Parathyroid adenoma (tissue), 2 donors: Measurements from ENCODE around the gene OR7A17.

Experiments
- H2AFZ ChIP-seq: fragments of 300-600 bp; sonication (generic); one replicate; pipeline ENCODE4 v1.7.0; 2017; ENCODE audit warnings: antibody characterized with exemption, mild to moderate bottlenecking
- H3K27ac ChIP-seq: fragments of 300-600 bp; sonication (generic); one replicate; pipeline ENCODE4 v1.7.0; 2017
- H3K27me3 ChIP-seq: fragments of 300-600 bp; sonication (generic); one replicate; pipeline ENCODE4 v1.7.0; 2017; ENCODE audit warnings: low read length; ENCODE audit not compliant: control insufficient read depth, insufficient read depth
- H3K36me3 ChIP-seq: fragments of 300-600 bp; sonication (generic); one replicate; pipeline ENCODE4 v1.7.0; 2017; ENCODE audit warnings: low read length; ENCODE audit not compliant: control insufficient read depth, insufficient read depth
- H3K4me1 ChIP-seq: fragments of 300-600 bp; sonication (generic); one replicate; pipeline ENCODE4 v1.7.0; 2017; ENCODE audit warnings: control low read depth
- H3K4me2 ChIP-seq: fragments of 300-600 bp; sonication (generic); one replicate; pipeline ENCODE4 v1.7.0; 2017; ENCODE audit warnings: low read length
- H3K4me3 ChIP-seq: fragments of 300-600 bp; sonication (generic); one replicate; pipeline ENCODE4 v1.7.0; 2017; ENCODE audit warnings: low read depth, low read length
- H3K79me2 ChIP-seq: fragments of 300-600 bp; sonication (generic); one replicate; pipeline ENCODE4 v1.7.0; 2017; ENCODE audit warnings: control low read depth
- H3K9ac ChIP-seq: fragments of 300-600 bp; sonication (generic); one replicate; pipeline ENCODE4 v1.7.0; 2017; ENCODE audit warnings: mild to moderate bottlenecking
- H3K9me3 ChIP-seq: fragments of 300-600 bp; sonication (generic); one replicate; pipeline ENCODE4 v1.7.0; 2017; ENCODE audit warnings: low read length; ENCODE audit not compliant: control insufficient read depth
- TF ChIP-seq, protein P1 (sequence below): fragments of 300-600 bp; sonication (generic); IDR thresholded peaks from one replicate; pipeline ENCODE4 v1.7.0; 2017; ENCODE audit warnings: antibody characterized with exemption, mild to moderate bottlenecking
- donor health status: primary hyperparathyroidism.

Gene OR7A17

DNA sequence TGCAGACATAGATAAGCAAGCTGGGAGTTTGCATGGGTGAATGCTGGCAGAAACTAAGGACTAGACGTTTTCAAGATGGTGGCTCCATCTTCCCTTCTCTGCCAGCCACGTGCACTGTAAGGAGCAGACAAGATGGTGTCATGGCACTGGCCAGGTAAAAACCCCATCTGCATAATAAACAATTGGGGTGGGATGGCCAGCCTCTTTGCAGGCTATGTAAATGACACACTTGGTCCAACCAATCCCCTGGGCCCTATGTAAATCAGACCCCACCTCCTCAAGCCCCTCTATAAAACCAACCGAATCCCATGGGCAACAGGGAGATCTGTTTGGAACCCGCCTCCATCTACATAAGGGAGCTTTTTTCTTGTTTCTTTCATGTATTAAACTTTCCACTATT, 48.5 kb downstream of the OR7A17 start:
- H3K27ac ChIP-seq = no peak overlapping the region
- no peaks in the 10 kb centered on the region for H3K36me3 ChIP-seq
- H2AFZ ChIP-seq = no peak overlapping the region
- H3K27me3 ChIP-seq = no peaks in the 10 kb centered on the region
- no peak overlapping the region for H3K4me2 ChIP-seq
- TF ChIP-seq, protein P1, sequence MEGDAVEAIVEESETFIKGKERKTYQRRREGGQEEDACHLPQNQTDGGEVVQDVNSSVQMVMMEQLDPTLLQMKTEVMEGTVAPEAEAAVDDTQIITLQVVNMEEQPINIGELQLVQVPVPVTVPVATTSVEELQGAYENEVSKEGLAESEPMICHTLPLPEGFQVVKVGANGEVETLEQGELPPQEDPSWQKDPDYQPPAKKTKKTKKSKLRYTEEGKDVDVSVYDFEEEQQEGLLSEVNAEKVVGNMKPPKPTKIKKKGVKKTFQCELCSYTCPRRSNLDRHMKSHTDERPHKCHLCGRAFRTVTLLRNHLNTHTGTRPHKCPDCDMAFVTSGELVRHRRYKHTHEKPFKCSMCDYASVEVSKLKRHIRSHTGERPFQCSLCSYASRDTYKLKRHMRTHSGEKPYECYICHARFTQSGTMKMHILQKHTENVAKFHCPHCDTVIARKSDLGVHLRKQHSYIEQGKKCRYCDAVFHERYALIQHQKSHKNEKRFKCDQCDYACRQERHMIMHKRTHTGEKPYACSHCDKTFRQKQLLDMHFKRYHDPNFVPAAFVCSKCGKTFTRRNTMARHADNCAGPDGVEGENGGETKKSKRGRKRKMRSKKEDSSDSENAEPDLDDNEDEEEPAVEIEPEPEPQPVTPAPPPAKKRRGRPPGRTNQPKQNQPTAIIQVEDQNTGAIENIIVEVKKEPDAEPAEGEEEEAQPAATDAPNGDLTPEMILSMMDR = no peak
- no peaks in the 10 kb centered on the region for H3K9me3 ChIP-seq
- H3K4me1 ChIP-seq = peaks cover 7% of the 10 kb centered on the region
- H3K4me3 ChIP-seq = no peak overlapping the region
- H3K9ac ChIP-seq = no peak overlapping the region
- no peaks in the 10 kb centered on the region for H3K79me2 ChIP-seq

DNA sequence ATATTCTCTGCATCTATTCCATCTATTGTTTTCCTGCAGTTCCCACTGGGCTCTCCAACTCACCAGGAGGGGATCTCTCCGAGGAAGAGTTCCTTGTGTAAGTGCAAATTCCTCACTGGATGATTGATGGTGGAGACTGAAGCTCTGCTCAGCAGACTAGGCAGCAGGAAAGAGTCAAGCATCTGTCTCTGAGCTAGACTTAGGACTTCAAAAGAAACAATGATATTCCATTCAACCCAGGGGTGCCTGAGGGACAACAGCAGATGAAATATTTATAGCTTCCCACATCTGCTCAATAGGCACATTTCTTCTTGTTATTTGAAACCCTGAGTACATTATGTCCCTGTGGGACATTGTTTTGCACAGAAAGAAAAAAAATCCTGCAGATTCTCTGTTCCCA, 50.9 kb downstream of the OR7A17 start, which contains the start of the genes OR7A5 and OR7C1:
Gene OR7A5, minus strand, starts transcription at position 175 of the 400 bp plus-strand sequence. CDS start 6,944 bp downstream, outside the sequence.
Gene OR7C1, minus strand, starts transcription at position 175 of the 400 bp plus-strand sequence. CDS start 35,049 bp downstream, outside the sequence.
- H3K79me2 ChIP-seq = no peaks in the 10 kb centered on the region
- H3K4me1 ChIP-seq = peaks cover 7% of the 10 kb centered on the region
- H3K4me3 ChIP-seq = no peak within 1 kb of the TSS
- H2AFZ ChIP-seq = peak within 1 kb of the TSS; percentile 54
- H3K4me2 ChIP-seq = peak within 1 kb of the TSS; percentile 10
- peak within 1 kb of the TSS; percentile 86 for H3K27ac ChIP-seq
- no peaks in the 10 kb centered on the region for H3K27me3 ChIP-seq
- TF ChIP-seq, protein P1 = no peak
- no peaks in the 10 kb centered on the region for H3K36me3 ChIP-seq
- no peaks in the 10 kb centered on the region for H3K9me3 ChIP-seq
- no peak within 1 kb of the TSS for H3K9ac ChIP-seq

DNA sequence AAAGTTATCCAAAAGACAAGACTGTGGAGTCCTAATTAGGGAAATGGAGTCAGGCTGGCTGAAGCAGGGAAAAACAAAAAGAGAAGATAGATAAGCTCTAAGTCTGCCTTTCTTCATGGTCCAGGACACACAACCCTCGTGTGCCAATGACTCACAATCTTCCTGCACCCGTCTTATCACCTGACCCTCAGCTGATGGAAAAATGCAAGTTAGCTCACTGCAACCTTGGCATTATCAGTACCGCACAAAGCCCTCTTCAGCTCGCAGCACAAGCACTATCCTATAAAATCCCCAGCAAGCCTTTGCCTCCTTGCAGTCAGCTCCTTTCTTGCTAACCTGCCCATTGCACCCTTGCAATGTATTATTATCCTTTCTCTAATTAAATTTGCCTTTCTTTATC, 55.2 kb downstream of the OR7A17 start:
- Histone ChIP-seq H3K9me3 (no peaks in the 10 kb centered on the region), H2AFZ (no peak overlapping the region), H3K4me3 (no peak overlapping the region), H3K9ac (no peak overlapping the region), H3K27ac (no peak overlapping the region), H3K4me1 (peaks cover 4% of the 10 kb centered on the region), H3K36me3 (no peaks in the 10 kb centered on the region), H3K79me2 (no peaks in the 10 kb centered on the region), H3K4me2 (no peak overlapping the region), H3K27me3 (no peaks in the 10 kb centered on the region)
- TF ChIP-seq, protein P1 = no peak
